Neutrophil (primary cell): ENCODE results near the gene ZBTB20.

Experiments used
- H3K27ac ChIP-seq: fragments of 200-600 bp; sonication (generic); 2 replicates; pipeline ENCODE4 v1.5.1; 2016; ENCODE audit warnings: mild to moderate bottlenecking, moderate library complexity
- H3K27me3 ChIP-seq: fragments of 200-600 bp; sonication (generic); 2 replicates; pipeline ENCODE4 v1.6.0; 2016; ENCODE audit warnings: mild to moderate bottlenecking
- H3K36me3 ChIP-seq: fragments of 200-600 bp; sonication (generic); 2 replicates; pipeline ENCODE4 v1.5.1; 2017
- H3K4me1 ChIP-seq, 2 experiments: fragments of 200-600 bp in 1 of 2; sonication (generic) in 1 of 2; 1 replicate in 1 of 2; 2 replicates in 1 of 2; pipeline versions ENCODE4 v1.5.1 to v1.6.1; 2013 to 2016; ENCODE audit warnings: low read depth in 1 of 2, low read length in 1 of 2, mild to moderate bottlenecking in 1 of 2, moderate library complexity in 1 of 2; ENCODE audit not compliant: control insufficient read depth in 1 of 2, insufficient read depth in 1 of 2
- H3K4me3 ChIP-seq, 2 experiments: fragments of 200-600 bp in 1 of 2; sonication (generic) in 1 of 2; 1 replicate in 1 of 2; 2 replicates in 1 of 2; pipeline ENCODE4 v1.5.1; 2013 to 2016; ENCODE audit warnings: low read depth in 1 of 2, low read length in 1 of 2, mild to moderate bottlenecking in 1 of 2, moderate library complexity in 1 of 2
- H3K9me3 ChIP-seq: fragments of 200-600 bp; sonication (generic); 2 replicates; pipeline ENCODE4 v1.5.1; 2016
- CTCF ChIP-seq: fragments of 200-600 bp; sonication (generic); IDR thresholded peaks from 2 replicates; pipeline ENCODE4 v1.5.1; 2016; ENCODE audit warnings: antibody characterized with exemption

Gene ZBTB20

GRCh38 chr3:115062009-115062408 is 85.1 kb downstream of the ZBTB20 start:
- no peaks in the 10 kb centered on the region for H3K4me1 ChIP-seq
- no peaks in the 10 kb centered on the region for H3K36me3 ChIP-seq
- no peaks in the 10 kb centered on the region for H3K27me3 ChIP-seq
- no peak overlapping the region for H3K4me3 ChIP-seq
- no peaks in the 10 kb centered on the region for H3K9me3 ChIP-seq
- H3K27ac ChIP-seq, result no peak overlapping the region
- no peak for TF ChIP-seq CTCF

GRCh38 chr3:115052906-115053305 is 94.2 kb downstream of the ZBTB20 start:
- no peaks in the 10 kb centered on the region for H3K4me1 ChIP-seq
- no peaks in the 10 kb centered on the region for H3K27me3 ChIP-seq
- TF ChIP-seq CTCF, result no peak
- no peak overlapping the region for H3K27ac ChIP-seq
- no peaks in the 10 kb centered on the region for H3K9me3 ChIP-seq
- H3K36me3 ChIP-seq, result no peaks in the 10 kb centered on the region
- no peak overlapping the region for H3K4me3 ChIP-seq

- H3K4me3 ChIP-seq, result no peak overlapping the region
- no peaks in the 10 kb centered on the region for H3K4me1 ChIP-seq
- no peaks in the 10 kb centered on the region for H3K9me3 ChIP-seq
- no peak for TF ChIP-seq CTCF
- H3K27ac ChIP-seq, result no peak overlapping the region
- no peaks in the 10 kb centered on the region for H3K27me3 ChIP-seq
- H3K36me3 ChIP-seq, result no peaks in the 10 kb centered on the region
Measured at GRCh38 chr3:115042351-115042750, 104.7 kb downstream of the ZBTB20 start.

- H3K36me3 ChIP-seq, result no peaks in the 10 kb centered on the region
- no peaks in the 10 kb centered on the region for H3K4me1 ChIP-seq
- peak; percentile 22 for TF ChIP-seq CTCF
- no peak overlapping the region for H3K4me3 ChIP-seq
- no peak overlapping the region for H3K27ac ChIP-seq
- no peaks in the 10 kb centered on the region for H3K27me3 ChIP-seq
- no peaks in the 10 kb centered on the region for H3K9me3 ChIP-seq
Measured at GRCh38 chr3:115040673-115041286, 106.3 kb downstream of the ZBTB20 start.

GRCh38 chr3:115040246-115040645 is 106.8 kb downstream of the ZBTB20 start:
- no peak for TF ChIP-seq CTCF
- no peak overlapping the region for H3K27ac ChIP-seq
- H3K36me3 ChIP-seq, result no peaks in the 10 kb centered on the region
- no peaks in the 10 kb centered on the region for H3K4me1 ChIP-seq
- no peaks in the 10 kb centered on the region for H3K27me3 ChIP-seq
- no peaks in the 10 kb centered on the region for H3K9me3 ChIP-seq
- no peak overlapping the region for H3K4me3 ChIP-seq

- no peak overlapping the region for H3K27ac ChIP-seq
- no peak overlapping the region for H3K4me3 ChIP-seq
- no peaks in the 10 kb centered on the region for H3K4me1 ChIP-seq
- H3K27me3 ChIP-seq, result no peaks in the 10 kb centered on the region
- no peaks in the 10 kb centered on the region for H3K9me3 ChIP-seq
- TF ChIP-seq CTCF, result no peak
- H3K36me3 ChIP-seq, result no peaks in the 10 kb centered on the region
Measured at GRCh38 chr3:115038817-115039216, 108.3 kb downstream of the ZBTB20 start.
